DOHH2 (cell line): ENCODE measurements around the gene SLC12A2.

Source experiments
- H3F3A ChIP-seq: fragments of 200-600 bp; sonication (generic), shearing (Covaris generic); 2 replicates; pipeline ENCODE4 v1.6.0; 2016; ENCODE audit warnings: antibody characterized with exemption, mild to moderate bottlenecking; ENCODE audit not compliant: control insufficient read depth, insufficient read depth
- H3K27ac ChIP-seq: fragments of 200-600 bp; sonication (generic); 2 replicates; pipeline ENCODE4 v1.5.1; 2014; ENCODE audit warnings: low read depth, mild to moderate bottlenecking, low read length, moderate library complexity
- H3K27me3 ChIP-seq: fragments of 200-600 bp; sonication (generic); 2 replicates; pipeline ENCODE4 v1.6.1; 2014; ENCODE audit warnings: mild to moderate bottlenecking, low read length, mixed read lengths; ENCODE audit not compliant: control insufficient read depth
- H3K36me3 ChIP-seq: fragments of 200-600 bp; sonication (generic); 2 replicates; pipeline ENCODE4 v1.6.1; 2014; ENCODE audit warnings: mild to moderate bottlenecking, low read length, moderate library complexity, mixed read lengths; ENCODE audit not compliant: control insufficient read depth
- H3K4me1 ChIP-seq: fragments of 200-600 bp; sonication (generic); 2 replicates; pipeline ENCODE4 v1.6.1; 2014; ENCODE audit warnings: mild to moderate bottlenecking, low read length, mixed read lengths; ENCODE audit not compliant: control insufficient read depth
- H3K4me2 ChIP-seq: fragments of 200-600 bp; sonication (generic); 2 replicates; pipeline ENCODE4 v1.6.0; 2014; ENCODE audit warnings: mild to moderate bottlenecking, low read length, moderate library complexity
- H3K4me3 ChIP-seq: fragments of 200-600 bp; sonication (generic); 2 replicates; pipeline ENCODE4 v1.5.1; 2014; ENCODE audit warnings: mild to moderate bottlenecking, low read length, mixed read lengths
- H3K79me2 ChIP-seq: fragments of 200-600 bp; sonication (generic); 2 replicates; pipeline ENCODE4 v1.6.1; 2014; ENCODE audit warnings: mild to moderate bottlenecking, low read length, mixed read lengths; ENCODE audit not compliant: control insufficient read depth
- H3K9me2 ChIP-seq: fragments of 200-600 bp; sonication (generic); replicated peaks from 2 replicates; pipeline ENCODE4 v1.6.1; 2014; ENCODE audit warnings: mild to moderate bottlenecking, low read length, mixed read lengths; ENCODE audit not compliant: control insufficient read depth
- H3K9me3 ChIP-seq: fragments of 200-600 bp; sonication (generic); 2 replicates; pipeline ENCODE4 v1.6.1; 2014; ENCODE audit warnings: antibody characterized with exemption, low read length, mixed read lengths; ENCODE audit not compliant: control insufficient read depth, insufficient read depth
- H4K20me1 ChIP-seq: fragments of 200-600 bp; sonication (generic); 2 replicates; pipeline ENCODE4 v1.6.0; 2014; ENCODE audit warnings: low read depth, mild to moderate bottlenecking, antibody characterized with exemption, low read length, moderate library complexity; ENCODE audit not compliant: control insufficient read depth, insufficient read depth
- CTCF ChIP-seq: fragments of 200-600 bp; sonication (generic); IDR thresholded peaks from one replicate; pipeline ENCODE4 v1.5.1; 2014; ENCODE audit warnings: antibody characterized with exemption, mild to moderate bottlenecking, low read depth, low read length; ENCODE audit not compliant: poor library complexity, severe bottlenecking
- EZH2phosphoT487 ChIP-seq: fragments of 200-600 bp; sonication (generic); IDR thresholded peaks from 2 replicates; pipeline ENCODE4 v1.6.1; 2017; ENCODE audit warnings: borderline replicate concordance, mild to moderate bottlenecking, antibody characterized with exemption, low read length, moderate library complexity, mixed read lengths

Gene SLC12A2

DNA sequence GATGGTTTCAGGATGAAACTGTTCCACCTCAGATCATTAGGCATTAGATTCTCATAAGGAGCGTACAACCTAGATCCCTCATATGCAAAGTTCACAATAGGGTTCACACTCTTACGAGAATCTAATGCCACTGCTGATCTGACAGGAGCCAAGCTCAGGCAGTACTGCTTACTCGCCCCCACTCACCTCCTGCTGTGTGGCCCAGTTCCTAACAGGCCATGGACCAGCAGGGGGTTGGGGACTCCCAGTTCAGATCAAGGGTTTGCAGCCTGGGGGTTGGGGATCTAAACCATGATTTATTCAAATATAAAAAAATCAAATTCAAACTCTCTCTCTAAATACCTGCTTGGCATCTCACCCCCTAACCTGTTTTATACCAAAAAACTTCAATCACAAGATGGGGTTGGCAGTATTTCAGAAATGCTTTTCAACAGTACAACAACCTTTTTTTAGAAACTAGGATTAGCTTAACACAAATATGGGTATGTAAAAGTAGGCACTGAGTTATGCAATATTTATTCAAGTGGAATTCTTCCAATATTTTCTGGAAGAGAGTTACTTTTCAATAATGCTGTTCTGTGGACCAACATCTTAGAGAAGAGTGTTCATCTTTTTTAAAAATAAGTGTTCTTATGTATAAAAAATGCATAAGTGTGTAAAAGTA, 30.1 kb upstream of the SLC12A2 start:
- Histone ChIP-seq H3K79me2 (peaks cover 4% of the 10 kb centered on the region), H3K4me1 (peaks cover 16% of the 10 kb centered on the region), H3K9me3 (no peaks in the 10 kb centered on the region; the same call in 1 of the 2 replicates), H3K4me3 (no peak overlapping the region), H3K27me3 (no peaks in the 10 kb centered on the region), H3K36me3 (peaks cover 46% of the 10 kb centered on the region), H3K27ac (no peak overlapping the region), H3K9me2 (no peaks in the 10 kb centered on the region), H3K4me2 (no peak overlapping the region), H4K20me1 (no peaks in the 10 kb centered on the region), H3F3A (no peaks in the 10 kb centered on the region)
- TF ChIP-seq CTCF (no peak), EZH2phosphoT487 (no peak)

GRCh38 chr5:128060644-128061385, 22.8 kb upstream of the SLC12A2 start:
- Histone ChIP-seq H3K9me2 (no peaks in the 10 kb centered on the region), H3K27ac (no peak overlapping the region), H3K4me2 (no peak overlapping the region), H3K79me2 (peaks cover 18% of the 10 kb centered on the region), H3K4me3 (no peak overlapping the region), H3K4me1 (peaks cover 16% of the 10 kb centered on the region), H3K9me3 (no peaks in the 10 kb centered on the region), H4K20me1 (no peaks in the 10 kb centered on the region), H3K36me3 (peaks cover 61% of the 10 kb centered on the region), H3K27me3 (no peaks in the 10 kb centered on the region), H3F3A (no peaks in the 10 kb centered on the region)
- TF ChIP-seq CTCF: no peak
- TF ChIP-seq EZH2phosphoT487: no peak

DNA sequence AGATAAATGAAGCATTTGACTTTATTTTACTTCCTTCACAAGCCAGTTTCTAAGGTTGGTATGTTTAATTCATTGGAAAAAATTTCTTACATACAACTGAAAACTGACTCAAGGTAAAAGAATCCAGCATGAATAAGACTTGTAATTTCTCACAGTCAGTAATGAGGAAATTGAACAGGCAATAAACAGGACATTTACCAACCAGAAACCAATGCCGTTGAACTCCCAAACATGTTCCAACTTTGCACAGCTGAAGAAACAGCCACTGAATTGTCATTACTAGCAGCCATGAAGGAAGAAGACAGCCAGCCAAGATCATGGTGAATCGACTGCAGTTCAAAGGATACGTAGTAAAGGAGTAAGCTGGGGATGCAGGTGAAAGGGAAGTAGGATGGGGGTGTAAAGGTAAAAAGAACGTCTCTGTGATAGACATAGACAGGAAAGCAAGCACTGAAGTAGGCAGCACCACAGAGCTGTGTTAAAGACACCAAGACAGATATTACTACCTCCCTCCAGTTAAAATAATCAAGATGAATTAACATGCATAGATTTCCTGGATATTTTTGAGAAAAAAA, 21.3 kb upstream of the SLC12A2 start:
- H3K4me2 ChIP-seq: no peak overlapping the region
- H3K27me3 ChIP-seq: no peaks in the 10 kb centered on the region
- H3K9me3 ChIP-seq: no peaks in the 10 kb centered on the region
- no peak overlapping the region for H3K4me3 ChIP-seq
- peaks cover 49% of the 10 kb centered on the region for H3K36me3 ChIP-seq
- H3K4me1 ChIP-seq: peaks cover 4% of the 10 kb centered on the region
- H4K20me1 ChIP-seq: no peaks in the 10 kb centered on the region
- H3K79me2 ChIP-seq: peaks cover 28% of the 10 kb centered on the region
- no peaks in the 10 kb centered on the region for H3F3A ChIP-seq
- no peak overlapping the region for H3K27ac ChIP-seq
- TF ChIP-seq EZH2phosphoT487: no peak
- no peak for TF ChIP-seq CTCF
- no peaks in the 10 kb centered on the region for H3K9me2 ChIP-seq
